Prostate gland (tissue), 2 donors: ENCODE measurements around the gene C1QL1.

Experiments used
- POLR2A ChIP-seq: fragments of 450-650 bp; IDR thresholded peaks from one replicate; pipeline ENCODE4 v1.6.1; 2016; ENCODE audit warnings: antibody characterized with exemption, mild to moderate bottlenecking
- TF ChIP-seq, protein P1 (sequence below), 4 experiments: fragments of 200-600 bp in 2 of 4; fragments of 450-650 bp in 2 of 4; sonication (generic) in 2 of 4; IDR thresholded peaks; 1 replicate in 3 of 4; 2 replicates in 1 of 4; pipeline ENCODE4 v1.5.1; 2016 to 2019; ENCODE audit warnings: antibody characterized with exemption in 4 of 4, mild to moderate bottlenecking in 2 of 4, moderate library complexity in 2 of 4

DNA sequence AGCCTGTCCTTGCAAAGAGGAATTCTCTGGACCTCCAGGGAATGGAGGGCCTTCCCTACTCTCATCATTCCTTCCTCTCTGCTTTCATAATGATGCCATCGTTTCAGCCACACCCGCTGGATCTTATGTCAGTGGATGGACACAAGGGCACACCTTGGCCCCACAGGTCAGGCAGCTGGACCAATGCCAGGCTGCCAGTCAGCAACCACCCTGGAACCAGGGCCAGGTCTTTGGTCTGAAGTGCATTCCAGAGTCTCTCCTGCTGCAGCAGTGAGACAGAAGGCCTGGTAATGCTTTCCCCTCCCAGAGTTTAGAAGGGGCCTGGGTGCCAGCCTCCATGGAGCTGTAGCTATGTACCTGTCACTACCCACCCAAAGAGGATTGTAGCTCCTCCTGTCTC lies 7.4 kb downstream of the C1QL1 start:
- TF ChIP-seq, protein P1, sequence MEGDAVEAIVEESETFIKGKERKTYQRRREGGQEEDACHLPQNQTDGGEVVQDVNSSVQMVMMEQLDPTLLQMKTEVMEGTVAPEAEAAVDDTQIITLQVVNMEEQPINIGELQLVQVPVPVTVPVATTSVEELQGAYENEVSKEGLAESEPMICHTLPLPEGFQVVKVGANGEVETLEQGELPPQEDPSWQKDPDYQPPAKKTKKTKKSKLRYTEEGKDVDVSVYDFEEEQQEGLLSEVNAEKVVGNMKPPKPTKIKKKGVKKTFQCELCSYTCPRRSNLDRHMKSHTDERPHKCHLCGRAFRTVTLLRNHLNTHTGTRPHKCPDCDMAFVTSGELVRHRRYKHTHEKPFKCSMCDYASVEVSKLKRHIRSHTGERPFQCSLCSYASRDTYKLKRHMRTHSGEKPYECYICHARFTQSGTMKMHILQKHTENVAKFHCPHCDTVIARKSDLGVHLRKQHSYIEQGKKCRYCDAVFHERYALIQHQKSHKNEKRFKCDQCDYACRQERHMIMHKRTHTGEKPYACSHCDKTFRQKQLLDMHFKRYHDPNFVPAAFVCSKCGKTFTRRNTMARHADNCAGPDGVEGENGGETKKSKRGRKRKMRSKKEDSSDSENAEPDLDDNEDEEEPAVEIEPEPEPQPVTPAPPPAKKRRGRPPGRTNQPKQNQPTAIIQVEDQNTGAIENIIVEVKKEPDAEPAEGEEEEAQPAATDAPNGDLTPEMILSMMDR (IDR thresholded peaks at IDR 0.05), result no peak
- TF ChIP-seq POLR2A, result no peak
